K562 (cell line): ENCODE data around the gene WDR31. TPM values are rescaled to one million over a fixed set of nuclear protein-coding genes. Genes with fewer than 3 reads are reported as not detected.

Source experiments
- ATAC-seq: fragments of 200-7000 bp; cut with Tn5 transposase; 3 replicates; pipeline ENCODE4 v1.9.1; 2020; ENCODE audit warnings: moderate library complexity
- BruUV-seq: library from RNA; stranded (reverse); fragments of 400-500 nt; replicated peaks from 2 replicates; lab custom pipeline; 2021; lab: Mats Ljungman, UMichigan
- CTCF ChIA-PET: fragments of 300-600 bp; formaldehyde crosslinking; extraction: SDS; loops from one replicate; lab custom pipeline; 2021; ENCODE audit warnings: low intra/inter-chr PET ratio; lab: Yijun Ruan, JAX
- POLR2A ChIA-PET: fragments of 300-600, 350-650 bp; sonication (Branson Sonifier 250); formaldehyde crosslinking; extraction: SDS; loops from one replicate; lab custom pipeline; 2021; ENCODE audit warnings: antibody characterized with exemption, inconsistent platforms; lab: Yijun Ruan, JAX
- DNase-seq, 4 experiments: peaks; one replicate each; pipeline versions ENCODE4 v3.0.0 to v3.0.0-alpha.2; 2011 to 2018; ENCODE audit warnings: low spot score in 3 of 4, mixed read lengths in 3 of 4; ENCODE audit errors: extremely low read depth in 1 of 4
- FAIRE-seq: peaks from 2 replicates; lab custom pipeline; 2011; peaks lifted over from hg19 to GRCh38; lab: Jason Lieb, UNC
- H2AFZ ChIP-seq: 2 replicates; pipeline ENCODE4 v1.6.0; 2011; ENCODE audit warnings: low read depth, low read length, control low read depth, inconsistent platforms
- H3K27ac ChIP-seq: fragments of 200-600 bp; 3 replicates; pipeline ENCODE4 v1.8.0; 2011; ENCODE audit warnings: low read depth, mild to moderate bottlenecking, control low read depth, inconsistent platforms, low read length, moderate library complexity, mixed read lengths; ENCODE audit errors: extremely low read depth
- H3K27me3 ChIP-seq, 2 experiments: fragments of 300-600 bp in 1 of 2; 2 replicates in 1 of 2; 3 replicates in 1 of 2; pipeline versions ENCODE4 v1.6.0 to v1.8.0; 2011; ENCODE audit warnings: inconsistent platforms in 2 of 2, low read length in 2 of 2, mild to moderate bottlenecking in 1 of 2, mixed read lengths in 1 of 2, moderate library complexity in 1 of 2; ENCODE audit not compliant: control insufficient read depth in 2 of 2, insufficient read depth in 2 of 2
- H3K36me3 ChIP-seq: fragments of 300-600 bp; 3 replicates; pipeline ENCODE4 v1.8.0; 2011; ENCODE audit warnings: mild to moderate bottlenecking, low read length, inconsistent platforms; ENCODE audit not compliant: control insufficient read depth, insufficient read depth
- H3K4me1 ChIP-seq, 2 experiments: fragments of 200-600 bp in 1 of 2; replicated peaks in 1 of 2; 2 replicates in 1 of 2; 3 replicates in 1 of 2; pipeline versions ENCODE4 v1.5.1 to v1.8.0; 2011; ENCODE audit warnings: inconsistent platforms in 2 of 2, low read length in 2 of 2, mild to moderate bottlenecking in 1 of 2, mixed read lengths in 1 of 2, moderate library complexity in 1 of 2; ENCODE audit not compliant: control insufficient read depth in 2 of 2, insufficient read depth in 2 of 2
- H3K4me2 ChIP-seq: 2 replicates; pipeline ENCODE4 v1.6.1; 2011; ENCODE audit warnings: low read length, control low read depth, inconsistent platforms, mixed read lengths; ENCODE audit not compliant: insufficient read depth
- H3K4me3 ChIP-seq: fragments of 200-600 bp; sonication (generic), shearing (Covaris generic); 2 replicates; pipeline ENCODE4 v1.5.1; 2016; ENCODE audit warnings: control low read depth, inconsistent platforms
- H3K79me2 ChIP-seq: fragments of 200-600 bp; 3 replicates; pipeline ENCODE4 v1.8.0; 2011; ENCODE audit warnings: low read length, inconsistent platforms; ENCODE audit not compliant: control insufficient read depth, insufficient read depth
- H3K9ac ChIP-seq, 2 experiments: 2 replicates each; pipeline versions ENCODE4 v1.6.0 to v1.6.1; 2011; ENCODE audit warnings: low read depth in 2 of 2, low read length in 2 of 2, control low read depth in 1 of 2, inconsistent platforms in 1 of 2, mild to moderate bottlenecking in 1 of 2, mixed read lengths in 1 of 2; ENCODE audit not compliant: insufficient read depth in 1 of 2
- H3K9me1 ChIP-seq: one replicate; pipeline ENCODE4 v1.6.0; 2011; ENCODE audit warnings: inconsistent platforms, mild to moderate bottlenecking, low read length, moderate library complexity; ENCODE audit not compliant: control insufficient read depth, insufficient read depth
- H3K9me3 ChIP-seq: replicated peaks from 2 replicates; pipeline ENCODE4 v1.5.1; 2011; ENCODE audit warnings: low read depth, low read length, inconsistent platforms; ENCODE audit not compliant: control insufficient read depth, insufficient read depth
- H4K20me1 ChIP-seq: replicated peaks from 2 replicates; pipeline ENCODE4 v1.6.1; 2011; ENCODE audit warnings: low read length, inconsistent platforms, mixed read lengths; ENCODE audit not compliant: control insufficient read depth, insufficient read depth
- ARHGAP35 ChIP-seq: fragments of 450-650 bp; IDR thresholded peaks from 2 replicates; pipeline ENCODE4 v1.6.1; 2018; ENCODE audit not compliant: partially characterized antibody
- BRD9 ChIP-seq: fragments of 450-650 bp; IDR thresholded peaks from 2 replicates; pipeline ENCODE4 v1.6.1; 2018; ENCODE audit warnings: low read depth; ENCODE audit not compliant: partially characterized antibody
- EP300 ChIP-seq: IDR thresholded peaks from 2 replicates; pipeline ENCODE4 v1.6.1; 2012; ENCODE audit warnings: low read length, improper control_type of control experiment
- HMBOX1 ChIP-seq: sonication (generic); IDR thresholded peaks from 2 replicates; pipeline ENCODE4 v1.6.1; 2016
- MAFG ChIP-seq: fragments of 450-650 bp; conservative IDR thresholded peaks from 2 replicates; pipeline ENCODE4 v1.6.1; 2016; ENCODE audit warnings: missing genetic modification characterization, missing compliant biosample characterization
- RBM39 ChIP-seq: fragments of 200-400 bp; formaldehyde crosslinking; optimal IDR thresholded peaks from 2 replicates; pipeline ENCODE3; 2018; ENCODE audit warnings: low read depth, low read length
- SPI1 ChIP-seq: IDR thresholded peaks from 2 replicates; pipeline ENCODE4 v1.6.1; 2011; ENCODE audit warnings: low read depth, low read length, control low read depth, borderline replicate concordance
- SRSF3 ChIP-seq: fragments of 200-400 bp; formaldehyde crosslinking; IDR thresholded peaks from 2 replicates; pipeline ENCODE4 v1.6.1; 2016; ENCODE audit warnings: mild to moderate bottlenecking, low read length, moderate library complexity; ENCODE audit not compliant: insufficient read depth
- TAF7 ChIP-seq: fragments of 450-650 bp; IDR thresholded peaks from 2 replicates; pipeline ENCODE4 v1.6.1; 2016; ENCODE audit warnings: missing genetic modification characterization, missing compliant biosample characterization
- THRB ChIP-seq: fragments of 450-650 bp; formaldehyde crosslinking; conservative IDR thresholded peaks from 2 replicates; pipeline ENCODE4 v1.4.0; 2022; ENCODE audit warnings: mild to moderate bottlenecking, missing genetic modification characterization
- ZNF124 ChIP-seq: sonication (generic); formaldehyde crosslinking; IDR thresholded peaks from 2 replicates; pipeline ENCODE4 v1.8.1; 2022; ENCODE audit warnings: missing genetic modification reagents
- ZNF316 ChIP-seq: fragments of 450-650 bp; IDR thresholded peaks from 2 replicates; pipeline ENCODE4 v1.6.1; 2016
- ZNF347 ChIP-seq: fragments of 450-650 bp; formaldehyde crosslinking; IDR thresholded peaks from 2 replicates; pipeline ENCODE4 v1.4.0; 2020; ENCODE audit warnings: low read depth, mild to moderate bottlenecking, moderate library complexity
- WGBS: fragments of 100-300 bp; shearing (Covaris generic); methylation state at CpG from one replicate; pipeline ENCODE4 v1.1.6; 2016; ENCODE audit warnings: low coverage, mixed read lengths; ENCODE audit not compliant: insufficient coverage; ENCODE audit errors: missing lambda C conversion rate; 5-methylcytosine and 5-hydroxymethylcytosine counted together
- in situ Hi-C: fragments of 300-500 bp; cut with MboI; formaldehyde crosslinking; loops from 4 replicates; pipeline ENCODE4 v1.15.0; 2018; ENCODE audit warnings: inconsistent platforms, mixed read lengths
- intact Hi-C: fragments of 100-400 bp; cut with micrococcal nuclease; formaldehyde crosslinking; loops from 2 replicates; pipeline ENCODE4 v1.14.2; 2022
- polyA plus RNA-seq, 8 experiments: library from polyadenylated mRNA; depleted of rRNA in 4 of 8; stranded (reverse) in 5 of 8; unstranded in 3 of 8; fragments of >200 nt; fragmentation: Nextera tagmentation in 2 of 8; fragmentation: Illumina TruSeq in 1 of 8; extraction: Ambion mirVana in 2 of 8; extraction: Trizol in 1 of 8; gene quantifications; 2 replicates each; pipeline versions ENCODE4 v1.2.1 to v1.2.3, GENCODE V29; 2011 to 2014; ENCODE audit warnings: inconsistent platforms in 1 of 8, missing spikeins in 1 of 8
- total RNA-seq, 7 experiments: library from RNA; depleted of rRNA in 6 of 7; stranded (reverse); fragments of >200 nt in 6 of 7; fragmentation: Illumina TruSeq in 2 of 7; extraction: Trizol in 2 of 7; gene quantifications; 2 replicates each; pipeline versions ENCODE4 v1.2.1 to v1.2.3, GENCODE V29; 2011 to 2021; ENCODE audit warnings: low replicate concordance in 1 of 7

The WDR31 gene
- total and polyA plus RNA-seq, 9 of the 15 experiments (the other 6 are each of a cell fraction or from before 2014, with no cell fraction given): 0.35 to 1.8 (median 0.95) TPM

- H3K4me1 ChIP-seq: peaks cover 3 to 10% of the 10 kb centered on the region in 2 experiments; a peak in 3 of 5 replicates
- no peak overlapping the region for H2AFZ ChIP-seq
- ChIA-PET CTCF (no interaction called here), POLR2A (interaction anchor here (2.2 kb wide), 1 partner anchor 11 kb away, joined by 22 read pairs; no protein-coding TSS in a partner anchor)
- H3K27me3 ChIP-seq: peaks cover 2 to 4% of the 10 kb centered on the region in 2 experiments; a peak in 2 of 5 replicates
- H3K79me2 ChIP-seq: no peaks in the 10 kb centered on the region
- no peak overlapping the region for H3K4me2 ChIP-seq
- no TSS peak for BruUV-seq
- FAIRE-seq (no peak), DNase-seq (no peak), ATAC-seq (no peak)
- H3K27ac ChIP-seq: no peak overlapping the region
- TF ChIP-seq SPI1: peak; percentile 64; the same call in 1 of the 2 replicates
- peak; percentile 32; the same call in 1 of the 2 replicates for TF ChIP-seq ZNF316
- no peak for TF ChIP-seq ZNF347 (CRISPR knock-in tag)
- no peak overlapping the region for H3K4me3 ChIP-seq
- no peak overlapping the region for H3K9ac ChIP-seq
- no peaks in the 10 kb centered on the region for H4K20me1 ChIP-seq
- H3K9me1 ChIP-seq: no peaks in the 10 kb centered on the region
- in situ Hi-C loops (no loop called here), intact Hi-C loops (no loop called here)
- WGBS: 37% methylated on average over 6 of the region's 6 CpGs
- no peaks in the 10 kb centered on the region for H3K9me3 ChIP-seq
- H3K36me3 ChIP-seq: no peaks in the 10 kb centered on the region
Observed at GRCh38 chr9:113350937-113351336, 10.9 kb upstream of the WDR31 start.

GRCh38 chr9:113350107-113350661, 10.1 kb upstream of the WDR31 start:
- no peaks in the 10 kb centered on the region for H3K9me3 ChIP-seq
- peaks cover 2 to 4% of the 10 kb centered on the region in 2 experiments; a peak in 2 of 5 replicates for H3K27me3 ChIP-seq
- 22% methylated on average over 13 of the region's 14 CpGs for WGBS
- H3K27ac ChIP-seq: no peak overlapping the region
- ChIA-PET POLR2A (interaction anchor here (0.6 to 2.4 kb wide), 3 partner anchors 10 to 49 kb away, joined by 3 to 12 read pairs (median 3); partner anchors contain the start of gene WDR31), CTCF (no interaction called here)
- H3K4me2 ChIP-seq: peak overlapping the region; percentile 49; the same call in 1 of the 2 replicates
- no peaks in the 10 kb centered on the region for H3K79me2 ChIP-seq
- ATAC-seq: no peak
- peak overlapping the region in 1 of 2 experiments; percentile 73; a peak in 1 of 4 replicates for H3K9ac ChIP-seq
- no TSS peak for BruUV-seq
- 0 out of 2 replicates have a peak overlapping the region, but pooled peaks have one; percentile 26 for H2AFZ ChIP-seq
- in situ Hi-C loops (no loop called here), intact Hi-C loops (no loop called here)
- peaks cover 3 to 10% of the 10 kb centered on the region in 2 experiments; a peak in 3 of 5 replicates for H3K4me1 ChIP-seq
- no peaks in the 10 kb centered on the region for H3K36me3 ChIP-seq
- no peak for DNase-seq
- no peak overlapping the region for H3K4me3 ChIP-seq
- no peak for FAIRE-seq
- no peaks in the 10 kb centered on the region for H4K20me1 ChIP-seq
- no peaks in the 10 kb centered on the region for H3K9me1 ChIP-seq
- no peak for TF ChIP-seq MAFG (tag)
- no peak for TF ChIP-seq ZNF124 (CRISPR knock-in tag)
- no peak for TF ChIP-seq SRSF3
- no peak for TF ChIP-seq ARHGAP35
- TF ChIP-seq THRB (CRISPR knock-in tag): no peak
- TF ChIP-seq HMBOX1: no peak
- TF ChIP-seq TAF7 (tag): no peak
- TF ChIP-seq BRD9: no peak
- no peak for TF ChIP-seq RBM39
- no peak for TF ChIP-seq EP300
